ENCODE results near the gene UGT2B17.

Gene UGT2B17

GRCh38 chr4:68489338-68489737 is 86.8 kb downstream of the UGT2B17 start:
- no peak for DNase-seq

All from amygdala (tissue), 56 donors.